GM19372 (cell line): ENCODE results near the gene ZNF628.

Experiments used
- ATAC-seq: cut with Tn5 transposase; IDR thresholded peaks from one replicate; pipeline ENCODE4 v1.9.1; 2021; ENCODE audit warnings: mild to moderate bottlenecking, low read depth, moderate library complexity; ENCODE audit not compliant: unreplicated experiment

The ZNF628 gene

DNA sequence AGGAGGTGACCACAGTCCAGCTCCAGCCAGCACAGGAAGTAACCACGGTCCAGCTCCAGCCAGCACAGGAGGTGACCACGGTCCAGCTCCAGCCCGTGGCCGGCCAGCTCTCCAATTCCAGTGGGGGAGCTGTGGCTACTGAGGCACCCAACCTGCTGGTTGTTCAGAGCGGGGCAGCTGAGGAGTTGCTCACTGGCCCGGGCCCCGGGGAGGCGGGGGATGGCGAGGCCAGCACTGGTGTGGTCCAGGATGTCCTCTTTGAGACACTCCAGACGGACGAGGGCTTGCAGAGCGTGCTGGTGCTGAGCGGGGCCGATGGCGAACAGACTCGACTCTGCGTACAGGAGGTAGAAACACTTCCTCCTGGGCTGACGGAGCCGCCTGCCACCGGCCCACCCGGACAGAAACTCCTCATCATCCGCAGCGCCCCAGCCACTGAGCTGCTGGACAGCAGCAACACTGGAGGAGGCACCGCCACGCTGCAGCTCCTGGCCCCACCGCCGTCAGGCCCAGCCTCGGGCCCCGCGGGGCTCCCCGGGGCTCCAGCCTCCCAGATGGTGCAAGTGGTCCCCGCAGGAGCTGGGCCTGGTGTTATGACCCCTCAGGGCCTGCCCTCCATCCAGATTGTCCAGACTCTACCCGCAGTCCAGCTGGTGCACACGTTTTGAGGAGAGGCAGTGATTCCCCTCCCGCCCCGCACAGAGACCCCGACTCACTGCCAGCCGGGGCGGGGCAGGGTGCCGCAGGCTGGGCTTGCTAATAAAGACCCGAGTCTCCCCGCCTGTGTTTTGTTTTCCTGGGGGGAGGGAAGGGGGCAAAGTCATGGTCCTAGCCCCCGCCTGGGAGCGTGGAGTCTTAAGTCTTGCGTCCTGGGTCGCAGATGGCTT lies 7.5 kb downstream of the ZNF628 start:
- ATAC-seq: no peak

DNA sequence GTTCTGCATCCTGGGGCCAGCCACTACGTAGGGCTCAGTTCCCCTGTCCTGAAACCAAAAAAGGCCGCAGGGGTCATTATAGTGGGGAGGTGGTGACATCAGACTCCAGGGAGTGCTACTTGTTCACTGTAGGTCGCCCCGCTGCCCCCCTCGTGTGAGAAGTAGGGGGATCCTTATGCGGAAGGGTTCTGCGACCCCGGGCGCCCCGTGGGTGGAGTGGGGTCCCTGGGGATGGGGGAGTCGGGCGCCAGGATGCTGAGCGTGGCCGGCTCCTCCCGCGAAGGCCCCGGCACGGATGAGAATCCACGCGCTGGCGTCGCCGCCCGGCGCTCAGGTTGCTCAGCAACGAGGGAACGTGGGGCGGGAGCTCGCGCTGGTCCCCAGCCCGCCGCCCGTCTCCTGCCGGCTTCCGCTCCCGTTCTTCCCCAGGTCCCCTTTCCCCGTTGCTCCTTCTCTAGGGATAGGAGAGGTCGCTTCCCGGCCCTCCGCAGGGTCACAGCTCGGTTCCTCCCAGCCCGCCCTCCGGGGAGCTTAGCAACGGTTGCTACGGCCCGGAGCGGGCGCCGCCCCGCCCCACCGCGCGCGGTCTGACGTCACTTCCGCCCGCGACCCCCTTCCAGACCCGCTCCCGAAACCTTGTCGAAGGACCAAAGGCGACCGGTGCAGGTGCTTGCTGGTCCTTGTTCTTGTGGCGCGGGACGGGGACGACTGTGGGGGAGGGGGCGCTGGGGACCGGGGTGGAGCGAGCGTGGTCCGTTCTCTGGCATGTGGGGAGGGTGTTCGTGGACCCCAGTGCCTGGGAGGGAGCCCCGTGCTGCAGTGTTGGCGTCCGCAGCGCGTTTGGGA lies 8.4 kb downstream of the ZNF628 start, which contains the start of gene NAT14:
TSS of gene NAT14 (plus strand) at position 596 of the 846 bp plus-strand sequence. CDS start 521 bp downstream, outside the sequence.
- ATAC-seq: no peak

DNA sequence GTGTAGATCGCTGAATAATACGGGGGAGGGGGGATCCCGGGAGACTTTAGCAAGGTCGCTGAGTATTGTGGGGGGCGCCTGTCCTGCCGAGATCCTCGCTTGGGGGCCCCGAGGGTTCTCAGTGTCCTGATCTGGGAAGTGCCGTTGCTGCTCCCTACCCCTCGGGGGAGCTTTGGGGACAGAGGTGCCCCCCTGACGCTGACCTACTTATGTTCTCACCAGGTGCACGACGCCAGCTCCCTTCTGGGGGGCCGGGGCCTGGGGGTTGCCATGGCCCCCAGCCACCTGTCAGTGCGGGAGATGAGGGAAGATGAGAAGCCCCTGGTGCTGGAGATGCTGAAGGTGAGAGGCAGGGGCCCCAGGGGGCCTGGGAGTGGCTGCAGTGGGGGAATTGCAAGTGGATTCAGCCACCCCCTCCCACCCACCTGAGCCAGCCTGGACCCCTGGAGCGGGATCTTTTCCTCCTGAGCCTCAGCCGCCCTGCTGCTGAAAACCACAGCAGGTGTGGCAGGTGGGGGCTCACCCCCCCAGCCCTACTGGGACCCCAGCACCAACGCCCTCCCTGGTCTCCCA lies 9.1 kb downstream of the ZNF628 start:
- no peak for ATAC-seq

DNA sequence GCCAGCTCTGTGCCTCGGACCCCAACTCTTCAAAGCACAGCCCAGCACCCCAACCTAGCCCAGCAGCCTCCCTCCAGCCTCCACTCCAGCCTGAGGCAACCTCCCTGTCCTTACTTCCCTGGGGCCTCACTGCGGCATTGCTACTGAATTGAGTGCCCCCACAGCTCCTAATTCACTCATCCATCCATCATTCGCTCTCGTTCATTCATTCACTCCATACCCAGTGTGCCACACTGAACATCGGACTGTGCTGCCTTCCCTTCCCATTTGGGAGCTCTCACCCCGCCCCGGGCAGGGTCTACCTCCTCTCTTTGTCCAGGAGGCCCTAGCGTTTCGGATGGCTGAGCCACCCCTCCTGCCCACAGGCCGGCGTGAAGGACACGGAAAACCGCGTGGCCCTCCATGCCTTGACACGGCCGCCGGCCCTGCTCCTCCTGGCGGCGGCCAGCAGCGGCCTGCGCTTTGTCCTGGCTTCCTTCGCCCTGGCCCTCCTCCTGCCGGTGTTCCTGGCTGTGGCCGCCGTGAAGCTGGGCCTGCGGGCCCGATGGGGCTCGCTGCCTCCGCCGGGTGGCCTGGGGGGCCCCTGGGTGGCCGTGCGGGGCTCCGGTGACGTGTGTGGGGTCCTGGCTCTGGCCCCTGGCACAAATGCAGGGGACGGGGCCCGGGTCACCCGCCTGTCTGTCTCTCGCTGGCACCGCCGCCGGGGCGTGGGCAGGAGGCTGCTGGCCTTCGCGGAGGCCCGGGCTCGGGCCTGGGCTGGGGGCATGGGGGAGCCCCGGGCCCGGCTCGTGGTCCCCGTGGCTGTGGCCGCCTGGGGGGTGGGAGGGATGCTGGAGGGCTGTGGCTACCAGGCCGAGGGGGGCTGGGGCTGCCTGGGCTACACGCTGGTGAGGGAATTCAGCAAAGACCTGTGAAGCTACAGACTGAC lies 9.9 kb downstream of the ZNF628 start:
- ATAC-seq: no peak

DNA sequence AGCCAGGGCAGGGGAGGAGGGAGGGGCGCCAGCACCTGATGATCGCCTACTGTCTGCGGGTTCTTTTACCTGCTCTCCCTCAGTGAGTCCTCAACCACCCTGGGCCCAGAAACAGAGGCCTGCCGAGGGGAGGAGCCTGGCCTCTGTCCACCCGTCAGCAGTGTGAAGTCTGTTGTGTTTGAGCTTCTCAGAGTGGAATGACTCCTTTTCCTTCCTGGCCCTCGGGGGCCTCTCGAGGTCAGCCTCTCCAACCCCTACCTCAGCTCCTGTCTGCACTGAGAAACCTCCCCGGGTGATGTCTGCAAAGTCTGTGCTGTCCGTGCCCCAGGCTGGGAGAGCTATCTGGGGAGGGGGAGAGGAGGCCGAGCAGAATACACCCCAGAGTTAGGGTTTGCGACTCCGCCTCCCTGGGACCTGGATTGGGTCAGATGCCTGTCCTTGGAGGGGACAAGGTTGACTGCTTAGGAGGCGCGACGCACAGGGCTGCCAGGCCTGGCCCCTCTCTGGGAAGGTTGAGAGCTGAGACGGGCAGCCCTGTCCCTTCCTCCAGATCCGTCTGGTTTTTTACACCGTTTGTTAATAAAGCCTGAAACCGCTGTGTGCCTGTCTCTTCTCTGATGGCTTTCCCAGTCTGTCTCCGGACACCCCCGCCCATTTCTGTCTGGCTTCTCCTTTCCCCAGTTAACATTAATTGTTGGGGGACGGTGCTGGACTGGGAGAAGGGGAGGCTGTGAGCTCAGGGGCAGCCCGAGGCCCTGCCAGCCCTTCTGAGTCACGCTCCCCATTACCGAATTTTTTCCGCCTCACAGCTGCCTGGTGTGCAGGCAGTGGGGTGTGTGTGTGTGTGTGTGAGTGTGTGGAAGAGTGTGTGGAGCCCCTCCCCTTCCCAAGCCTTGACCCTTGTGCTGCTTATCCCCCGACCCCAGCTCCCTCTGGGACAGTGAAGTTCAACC lies 10.8 kb downstream of the ZNF628 start:
- ATAC-seq: no peak

DNA sequence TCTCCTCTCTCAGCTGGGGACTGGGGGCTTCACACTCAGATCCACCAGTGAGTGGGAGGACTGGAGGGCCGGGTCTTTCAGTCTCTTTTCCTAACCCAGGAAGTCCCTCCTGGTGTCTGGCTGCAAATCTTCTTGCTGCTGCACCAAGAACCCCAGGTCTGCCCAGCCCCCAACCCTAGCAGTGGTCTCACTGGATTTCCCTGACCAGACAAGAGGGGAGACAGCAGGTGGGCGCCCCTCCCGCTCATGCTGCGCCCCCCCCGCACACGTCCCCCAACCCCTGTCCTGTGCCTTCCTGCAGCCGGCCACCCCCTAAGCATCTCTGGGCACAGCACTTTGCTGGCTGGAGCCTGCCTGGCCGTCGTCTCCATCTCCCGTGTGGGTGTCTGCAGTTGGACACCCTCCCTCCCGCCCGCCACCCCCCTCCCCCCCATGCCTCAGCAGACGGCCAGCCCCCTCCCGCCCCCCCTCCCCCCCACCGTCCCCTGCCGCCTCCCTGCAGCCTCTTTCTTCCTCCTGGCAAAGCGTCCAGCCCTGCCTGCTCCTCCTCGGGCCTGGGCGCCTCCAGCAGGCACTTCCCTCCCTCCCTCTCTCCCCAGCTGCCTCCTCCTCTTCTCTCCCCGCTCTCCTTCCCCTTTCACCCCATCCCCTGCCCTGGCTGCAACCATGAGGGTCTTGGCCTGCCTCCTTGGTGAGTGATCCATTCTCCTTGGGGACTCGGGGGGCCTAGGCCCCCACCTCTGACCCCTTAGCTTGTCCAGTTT lies 11.7 kb downstream of the ZNF628 start, which contains the start of gene SSC5D:
TSS of gene SSC5D (plus strand) at position 513 of the 764 bp plus-strand sequence. CDS start at position 667, 154 bp downstream.
- no peak for ATAC-seq

DNA sequence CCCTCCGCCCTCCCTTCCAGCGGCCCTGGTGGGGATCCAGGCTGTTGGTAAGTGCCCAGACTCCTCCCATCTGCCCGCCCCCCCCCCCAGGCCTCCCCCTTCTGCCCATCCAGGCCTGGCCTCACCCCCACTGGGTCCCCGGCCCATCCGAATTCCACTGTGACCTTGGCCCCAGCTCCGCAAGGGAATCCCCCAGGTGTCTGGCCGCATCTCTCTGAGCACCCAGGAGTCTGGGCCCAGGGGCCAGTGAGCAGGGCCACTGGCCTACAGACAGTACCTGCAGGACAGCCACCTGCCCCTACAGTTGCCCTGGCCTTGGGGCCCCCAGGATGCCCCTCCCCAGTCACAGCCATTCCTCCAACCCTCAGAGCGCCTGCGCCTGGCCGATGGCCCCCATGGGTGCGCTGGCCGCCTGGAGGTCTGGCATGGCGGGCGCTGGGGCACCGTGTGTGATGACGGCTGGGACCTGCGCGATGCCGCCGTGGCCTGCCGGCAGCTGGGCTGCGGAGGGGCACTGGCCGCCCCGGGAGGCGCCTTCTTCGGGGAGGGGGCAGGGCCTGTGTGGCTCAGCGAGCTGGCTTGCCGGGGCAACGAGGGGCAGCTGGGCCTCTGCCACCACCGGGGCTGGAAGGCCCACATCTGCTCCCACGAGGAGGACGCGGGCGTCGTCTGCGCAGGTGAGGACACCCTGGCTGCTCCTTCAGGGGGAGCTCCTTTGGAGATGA lies 12.7 kb downstream of the ZNF628 start:
- ATAC-seq: no peak

DNA sequence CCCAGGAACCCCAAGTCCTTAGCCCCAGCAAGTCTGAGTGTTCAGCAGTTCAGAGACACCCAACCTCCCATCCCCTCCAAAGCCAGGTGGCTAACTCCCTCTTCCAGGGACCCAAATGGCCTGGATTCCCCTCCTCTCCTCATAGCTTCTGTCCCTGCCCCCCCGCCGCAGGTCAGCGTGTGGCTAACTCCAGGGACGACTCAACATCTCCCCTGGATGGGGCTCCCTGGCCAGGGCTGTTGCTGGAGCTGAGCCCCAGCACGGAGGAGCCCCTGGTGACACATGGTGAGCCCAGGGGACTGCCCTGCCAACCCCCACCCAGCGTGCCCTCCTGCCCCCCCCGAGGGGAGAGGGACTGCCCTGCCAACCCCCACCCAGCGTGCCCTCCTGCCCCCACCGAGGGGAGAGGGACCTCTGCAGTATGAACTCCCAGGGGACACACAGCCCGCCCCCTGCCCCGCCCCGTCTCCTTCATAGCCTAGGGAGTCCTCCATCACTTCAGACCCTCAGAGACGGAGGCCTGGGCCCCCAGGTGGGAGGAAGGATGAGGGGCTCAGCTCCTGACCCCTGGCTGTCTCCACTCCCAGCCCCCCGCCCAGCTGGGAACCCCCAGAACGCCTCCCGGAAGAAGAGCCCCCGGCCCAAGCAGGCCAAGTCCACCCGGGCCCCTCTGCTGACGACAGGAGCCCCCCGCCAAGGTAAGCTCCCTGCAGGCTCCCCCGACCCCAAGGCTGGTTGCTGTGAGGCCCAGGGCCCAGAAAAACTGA lies 13.5 kb downstream of the ZNF628 start:
- no peak for ATAC-seq

DNA sequence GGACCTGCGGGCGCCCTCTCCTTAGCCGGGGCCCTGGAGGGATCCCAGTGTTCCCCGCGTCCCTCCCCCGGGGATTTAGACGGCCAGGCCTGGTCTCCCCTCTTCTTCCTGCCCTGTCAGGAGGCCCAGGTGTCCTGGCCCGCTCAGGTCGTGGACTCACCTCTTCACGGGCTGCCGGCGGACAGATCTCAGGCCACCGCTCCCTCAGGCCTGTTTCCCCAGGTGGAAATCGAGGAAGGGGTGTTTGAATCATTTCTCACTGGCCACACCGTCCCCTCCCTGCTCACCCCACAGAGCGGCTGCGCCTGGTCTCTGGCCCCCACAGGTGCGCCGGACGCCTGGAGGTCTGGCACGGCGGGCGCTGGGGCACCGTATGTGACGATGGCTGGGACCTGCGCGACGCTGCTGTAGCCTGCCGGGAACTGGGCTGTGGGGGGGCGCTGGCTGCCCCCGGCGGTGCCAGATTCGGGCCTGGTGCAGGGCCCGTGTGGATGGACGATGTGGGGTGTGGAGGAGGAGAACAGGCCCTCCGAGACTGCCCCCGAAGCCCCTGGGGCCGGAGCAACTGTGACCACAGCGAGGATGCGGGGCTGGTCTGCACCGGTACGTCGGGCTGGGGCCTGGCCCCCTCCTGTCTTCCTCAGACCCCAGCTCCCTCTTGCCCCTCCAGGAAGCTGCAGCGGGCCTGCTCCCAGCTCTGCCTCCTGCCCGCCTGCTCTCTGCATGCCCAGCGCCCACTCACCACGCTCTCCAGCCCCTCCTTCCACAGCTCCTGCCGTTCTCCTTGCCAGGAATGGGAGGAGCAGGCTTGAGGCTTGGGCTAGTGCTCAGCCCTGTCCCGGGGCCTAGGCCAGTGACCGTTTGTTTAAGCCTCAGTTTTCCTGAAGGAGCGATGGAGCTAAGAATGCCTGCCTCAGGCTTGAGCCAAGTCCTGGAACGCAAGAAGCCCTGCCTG lies 14.3 kb downstream of the ZNF628 start:
- ATAC-seq: no peak

DNA sequence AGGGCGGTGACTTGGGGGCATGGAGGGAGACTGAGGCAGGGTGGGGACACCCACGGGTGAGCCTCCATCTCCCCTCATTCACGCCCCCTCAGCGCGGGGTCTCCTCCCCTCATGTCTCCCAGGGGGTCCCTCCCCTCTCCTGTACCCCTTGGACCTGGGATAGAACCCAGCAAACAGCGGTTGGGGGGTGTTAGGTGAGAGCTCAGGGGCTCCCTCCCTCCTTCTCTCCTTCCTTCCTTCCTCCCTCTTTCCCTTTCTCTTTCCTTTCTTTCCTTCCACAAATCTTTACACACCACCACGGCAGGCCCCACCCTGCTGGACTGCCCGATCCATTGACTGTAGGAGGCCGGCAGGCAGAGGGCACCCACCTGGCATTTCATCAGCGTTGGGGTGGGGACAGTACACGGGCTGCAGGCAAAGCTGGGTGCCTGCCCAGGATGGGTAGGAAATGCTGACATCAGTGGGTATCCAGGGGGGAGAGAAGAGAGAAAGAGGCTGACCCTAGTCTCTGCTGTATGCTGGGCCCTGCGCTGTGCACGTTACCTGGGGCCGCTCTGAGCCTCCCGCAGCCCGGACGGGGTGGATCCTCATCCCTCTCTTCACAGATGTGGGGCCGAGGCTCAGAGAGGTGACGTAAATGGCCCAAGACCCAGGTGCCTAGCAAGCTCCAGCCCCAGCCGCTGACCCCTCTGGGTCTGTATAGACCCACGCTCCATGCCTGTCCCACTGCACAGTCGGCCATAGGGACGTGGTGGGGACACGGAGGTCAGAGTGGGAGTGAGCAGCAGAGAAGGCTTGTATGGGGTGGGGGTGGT lies 15.3 kb downstream of the ZNF628 start:
- no peak for ATAC-seq

DNA sequence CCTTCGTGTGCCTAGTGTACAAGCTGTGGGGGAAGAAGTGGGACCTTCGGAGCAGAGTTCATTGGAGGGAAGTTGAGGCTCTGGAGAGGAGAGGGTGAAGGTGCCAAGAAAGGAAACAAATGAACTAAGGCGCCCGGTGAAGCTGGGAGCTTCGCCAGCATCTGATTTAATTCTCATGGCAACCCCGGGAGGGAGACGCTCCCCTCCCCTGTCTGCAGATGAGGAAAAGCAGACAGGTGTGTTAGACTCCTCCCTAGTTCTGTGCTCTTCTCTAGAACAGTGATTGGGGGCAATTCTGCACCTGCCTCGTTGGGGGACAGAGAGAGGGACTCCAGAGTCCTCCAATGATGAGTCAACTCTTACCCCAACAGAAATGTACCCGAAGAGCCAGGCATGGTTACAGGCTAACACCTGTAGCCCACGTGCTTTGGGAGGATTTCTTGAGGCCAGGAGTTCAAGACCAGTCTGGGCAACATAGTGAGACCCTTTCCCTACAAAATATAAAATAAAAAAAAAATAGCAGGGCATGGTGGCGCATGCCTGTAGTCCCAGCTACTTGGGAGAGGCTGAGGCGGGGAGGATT lies 16.0 kb downstream of the ZNF628 start:
- no peak for ATAC-seq

DNA sequence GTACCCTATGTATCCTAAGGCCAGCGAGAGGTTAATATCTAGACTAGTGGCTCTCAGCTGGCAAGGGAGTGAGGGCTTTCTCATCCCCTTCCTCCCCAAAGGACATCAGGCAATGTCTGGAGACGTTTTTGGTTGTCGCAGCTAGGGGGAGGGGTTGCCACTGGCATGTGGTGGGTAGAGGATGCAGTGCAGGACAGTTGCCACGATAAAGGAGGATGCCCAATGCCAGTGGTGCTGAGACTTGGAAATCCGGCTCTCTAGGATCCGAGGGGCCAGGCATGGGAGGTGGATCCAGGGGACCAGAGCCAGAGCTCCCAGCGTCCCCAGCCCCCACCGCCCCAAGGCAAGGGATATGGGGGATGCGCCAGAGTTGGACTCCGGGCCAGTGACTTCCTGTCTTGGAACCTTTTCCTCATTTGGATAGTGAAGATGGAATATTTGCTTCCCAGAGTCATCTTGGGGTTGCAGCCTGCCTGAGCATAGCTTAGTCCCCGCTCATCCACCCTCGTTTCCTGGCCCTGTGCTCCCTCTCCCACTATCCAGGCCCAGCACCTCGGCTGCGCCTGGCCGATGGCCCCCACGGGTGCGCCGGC lies 16.7 kb downstream of the ZNF628 start:
- no peak for ATAC-seq

DNA sequence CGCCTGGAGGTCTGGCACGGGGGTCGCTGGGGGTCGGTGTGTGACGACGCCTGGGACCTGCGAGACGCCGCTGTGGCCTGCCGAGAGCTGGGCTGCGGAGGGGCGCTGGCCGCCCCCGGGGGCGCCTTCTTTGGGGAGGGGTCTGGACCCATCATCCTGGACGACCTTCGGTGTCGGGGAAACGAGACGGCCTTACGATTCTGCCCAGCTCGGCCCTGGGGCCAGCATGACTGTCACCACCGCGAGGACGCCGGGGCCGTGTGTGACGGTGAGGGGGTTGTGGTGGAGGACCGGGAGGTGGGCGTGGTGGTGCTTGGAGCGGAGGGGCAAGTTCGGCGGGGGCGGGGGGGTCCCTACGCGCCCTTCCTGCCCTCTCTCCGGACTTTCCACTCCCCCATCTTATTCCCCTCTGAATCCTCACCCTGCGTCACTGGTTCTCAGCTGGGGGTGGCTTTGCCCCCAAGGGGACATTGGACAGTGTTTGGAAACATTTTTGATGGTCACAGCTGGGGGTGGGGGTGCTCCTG lies 17.3 kb downstream of the ZNF628 start:
- no peak for ATAC-seq
